K562 (cell line): ENCODE results near the gene SDK1. TPM values are rescaled to one million over a fixed set of nuclear protein-coding genes. Genes with fewer than 3 reads are reported as not detected.

Source experiments
- DACH1 ChIP-seq: fragments of 450-650 bp; IDR thresholded peaks from 2 replicates; pipeline ENCODE4 v1.6.1; 2018; ENCODE audit not compliant: partially characterized antibody
- E2F1 ChIP-seq: sonication (generic); formaldehyde crosslinking; IDR thresholded peaks from 2 replicates; pipeline ENCODE4 v1.8.1; 2023; ENCODE audit warnings: mild to moderate bottlenecking, missing genetic modification reagents, moderate library complexity
- E2F4 ChIP-seq: sonication (generic); formaldehyde crosslinking; IDR thresholded peaks from 2 replicates; pipeline ENCODE4 v1.8.0; 2022; ENCODE audit warnings: mild to moderate bottlenecking, low read depth, missing genetic modification reagents
- KLF13 ChIP-seq: fragments of 450-650 bp; IDR thresholded peaks from 2 replicates; pipeline ENCODE4 v1.6.1; 2016; ENCODE audit warnings: missing genetic modification characterization, low read depth, mild to moderate bottlenecking, missing compliant biosample characterization, moderate library complexity, borderline replicate concordance
- LEF1 ChIP-seq: fragments of 450-650 bp; IDR thresholded peaks from 2 replicates; pipeline ENCODE4 v1.6.1; 2016; ENCODE audit warnings: mild to moderate bottlenecking
- PHF20 ChIP-seq: fragments of 450-650 bp; IDR thresholded peaks from 2 replicates; pipeline ENCODE4 v1.6.1; 2018; ENCODE audit not compliant: partially characterized antibody
- ZBTB5 ChIP-seq: fragments of 450-650 bp; IDR thresholded peaks from 2 replicates; pipeline ENCODE4 v1.6.1; 2017; ENCODE audit warnings: antibody characterized with exemption
- ZNF184 ChIP-seq: sonication (generic); formaldehyde crosslinking; IDR thresholded peaks from 2 replicates; pipeline ENCODE4 v1.5.0; 2020; ENCODE audit warnings: missing genetic modification reagents
- polyA plus RNA-seq, 8 experiments: library from polyadenylated mRNA; depleted of rRNA in 4 of 8; stranded (reverse) in 5 of 8; unstranded in 3 of 8; fragments of >200 nt; fragmentation: Nextera tagmentation in 2 of 8; fragmentation: Illumina TruSeq in 1 of 8; extraction: Ambion mirVana in 2 of 8; extraction: Trizol in 1 of 8; gene quantifications; 2 replicates each; pipeline versions ENCODE4 v1.2.1 to v1.2.3, GENCODE V29; 2011 to 2014; ENCODE audit warnings: inconsistent platforms in 1 of 8, missing spikeins in 1 of 8
- total RNA-seq, 7 experiments: library from RNA; depleted of rRNA in 6 of 7; stranded (reverse); fragments of >200 nt in 6 of 7; fragmentation: Illumina TruSeq in 2 of 7; extraction: Trizol in 2 of 7; gene quantifications; 2 replicates each; pipeline versions ENCODE4 v1.2.1 to v1.2.3, GENCODE V29; 2011 to 2021; ENCODE audit warnings: low replicate concordance in 1 of 7

Gene SDK1
- total and polyA plus RNA-seq, 9 of the 15 experiments (the other 6 are each of a cell fraction or from before 2014, with no cell fraction given) = 0.16 TPM; not detected in 8

- TF ChIP-seq DACH1 (no peak), E2F1 (CRISPR knock-in tag) (no peak), PHF20 (no peak), LEF1 (no peak), ZBTB5 (no peak), KLF13 (no peak), ZNF184 (CRISPR knock-in tag) (no peak), E2F4 (no peak)
These were observed 655.9 kb downstream of the SDK1 start (continued) for GRCh38 chr7:3956949-3957348.
